Measurements from ENCODE around the gene GNAI1.
A peak's percentile ranks its signal among the peaks of the same experiment; 100 is the strongest.

The GNAI1 gene

DNA sequence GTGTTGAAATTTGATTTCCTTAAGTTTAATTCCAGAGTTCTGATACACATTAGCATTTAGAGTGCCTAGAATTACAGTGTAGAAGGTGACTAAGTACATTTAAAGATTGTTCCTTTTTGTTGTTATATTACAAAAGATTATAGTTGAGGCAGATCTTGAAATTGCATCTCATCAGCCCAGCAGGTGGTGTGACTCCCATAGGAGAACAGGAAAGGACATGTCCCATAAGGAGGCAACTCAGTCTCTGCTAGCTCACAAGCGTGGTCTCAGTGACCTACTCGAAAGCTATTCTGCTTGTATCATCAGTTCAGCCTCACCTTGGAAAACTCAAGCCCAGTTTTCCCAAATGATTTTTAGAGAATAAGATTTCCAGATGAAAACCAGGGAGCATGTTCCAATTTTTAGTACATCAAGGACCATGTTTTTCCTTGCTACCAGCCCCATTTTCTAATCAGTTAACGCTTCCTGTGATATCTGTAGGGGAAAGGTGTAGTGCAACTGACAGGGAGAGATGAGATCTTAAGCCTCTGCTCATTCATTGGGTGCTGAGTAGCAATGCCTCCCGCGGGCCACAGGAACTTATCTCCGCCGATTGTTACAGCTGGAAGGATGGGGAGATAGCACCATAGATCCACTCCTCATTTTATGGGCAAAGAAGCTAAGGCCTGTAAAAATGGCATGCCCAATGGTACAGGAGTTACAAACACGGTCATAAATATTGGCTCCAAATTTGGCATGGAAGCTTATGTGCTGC, 1.1 kb upstream of the GNAI1 start:
- no peaks in the 10 kb centered on the region for H3K36me3 Mint-ChIP-seq (ENCODE audit: low read depth)
- peak overlapping the region; percentile 64 to 93 (median 93) for H3K27ac Mint-ChIP-seq
- H3K4me1 Mint-ChIP-seq = peaks cover 28% of the 10 kb centered on the region
- TF ChIP-seq, protein P1, sequence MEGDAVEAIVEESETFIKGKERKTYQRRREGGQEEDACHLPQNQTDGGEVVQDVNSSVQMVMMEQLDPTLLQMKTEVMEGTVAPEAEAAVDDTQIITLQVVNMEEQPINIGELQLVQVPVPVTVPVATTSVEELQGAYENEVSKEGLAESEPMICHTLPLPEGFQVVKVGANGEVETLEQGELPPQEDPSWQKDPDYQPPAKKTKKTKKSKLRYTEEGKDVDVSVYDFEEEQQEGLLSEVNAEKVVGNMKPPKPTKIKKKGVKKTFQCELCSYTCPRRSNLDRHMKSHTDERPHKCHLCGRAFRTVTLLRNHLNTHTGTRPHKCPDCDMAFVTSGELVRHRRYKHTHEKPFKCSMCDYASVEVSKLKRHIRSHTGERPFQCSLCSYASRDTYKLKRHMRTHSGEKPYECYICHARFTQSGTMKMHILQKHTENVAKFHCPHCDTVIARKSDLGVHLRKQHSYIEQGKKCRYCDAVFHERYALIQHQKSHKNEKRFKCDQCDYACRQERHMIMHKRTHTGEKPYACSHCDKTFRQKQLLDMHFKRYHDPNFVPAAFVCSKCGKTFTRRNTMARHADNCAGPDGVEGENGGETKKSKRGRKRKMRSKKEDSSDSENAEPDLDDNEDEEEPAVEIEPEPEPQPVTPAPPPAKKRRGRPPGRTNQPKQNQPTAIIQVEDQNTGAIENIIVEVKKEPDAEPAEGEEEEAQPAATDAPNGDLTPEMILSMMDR (IDR thresholded peaks at IDR 0.05; ENCODE audit: unreplicated experiment in 3 of 3) = no peak
- H3K4me3 Mint-ChIP-seq = peak overlapping the region; percentile 88 to 92 (median 90)
- no peaks in the 10 kb centered on the region for H3K9me3 Mint-ChIP-seq
- H3K27me3 Mint-ChIP-seq (ENCODE audit: low read depth) = no peaks in the 10 kb centered on the region

DNA sequence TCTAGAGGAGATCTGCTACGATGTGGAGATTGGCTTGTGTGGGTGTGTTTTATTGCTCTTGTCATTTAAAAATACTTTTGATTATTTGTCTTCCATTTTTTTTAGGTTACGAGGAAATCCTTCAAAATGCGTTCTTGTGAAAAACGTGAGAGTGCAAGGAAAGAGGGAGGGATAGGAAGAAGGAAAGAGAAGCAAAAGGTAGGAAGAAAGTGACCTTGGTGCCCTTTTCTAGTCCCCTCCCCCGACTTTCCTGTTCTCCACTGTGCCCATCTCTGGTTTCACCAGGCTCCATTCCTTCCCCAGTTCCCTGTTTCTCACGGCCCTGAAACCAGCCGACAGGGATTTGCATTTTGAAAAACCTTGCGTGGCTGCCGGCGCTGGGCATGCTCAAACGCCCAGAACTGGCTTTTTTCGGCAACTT, 506 bp upstream of the GNAI1 start:
- Mint-ChIP-seq H3K4me1 (peaks cover 34% of the 10 kb centered on the region), H3K27me3 (ENCODE audit: low read depth) (no peaks in the 10 kb centered on the region), H3K9me3 (no peaks in the 10 kb centered on the region), H3K27ac (peak overlapping the region; percentile 64 to 93 (median 93)), H3K36me3 (ENCODE audit: low read depth) (no peaks in the 10 kb centered on the region), H3K4me3 (peak overlapping the region; percentile 88 to 92 (median 90))
- TF ChIP-seq, protein P1 (IDR thresholded peaks at IDR 0.05; ENCODE audit: unreplicated experiment in 3 of 3) = no peak

DNA sequence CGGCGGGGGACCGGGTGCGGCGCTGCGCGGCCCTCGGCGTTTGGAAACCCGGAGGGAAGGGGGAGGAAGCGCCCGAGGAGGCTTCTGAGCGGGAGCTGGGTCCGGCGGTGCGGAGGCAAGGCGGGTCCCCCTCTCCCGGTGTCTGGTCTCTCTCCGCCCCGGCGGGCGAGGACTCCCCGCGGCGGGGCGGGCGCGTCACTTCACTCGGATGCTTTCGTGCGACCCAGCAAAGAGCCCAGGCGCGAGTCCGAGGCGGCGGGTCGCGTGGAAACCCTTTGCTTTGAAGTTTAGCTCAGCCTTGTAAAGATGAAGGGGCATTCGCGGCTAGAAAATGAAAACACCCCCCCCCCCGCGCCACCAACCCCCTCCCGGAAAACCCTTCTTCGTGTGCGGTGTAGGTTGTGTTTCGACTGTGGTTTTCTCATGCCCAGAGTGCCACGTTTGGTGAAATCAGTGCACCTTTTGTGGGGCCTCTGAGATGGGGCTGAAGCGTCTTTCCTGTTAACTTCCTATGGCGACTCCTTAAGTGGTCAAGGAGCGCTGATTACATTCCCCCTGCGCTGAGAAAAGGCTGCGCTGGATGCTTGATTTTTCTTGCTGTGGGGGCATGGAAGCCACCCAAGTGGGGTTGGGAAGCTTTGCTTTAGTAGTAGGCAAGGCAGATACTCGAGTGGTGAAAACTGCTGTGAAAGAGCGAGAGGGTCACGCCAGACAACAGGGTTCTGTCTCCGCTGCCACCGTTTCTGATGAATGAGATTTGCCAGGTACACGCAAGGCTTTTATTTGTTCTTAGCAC, 876 bp downstream of the GNAI1 start:
- Mint-ChIP-seq H3K36me3 (ENCODE audit: low read depth) (no peaks in the 10 kb centered on the region), H3K4me3 (peak overlapping the region; percentile 95 to 98 (median 98)), H3K9me3 (no peaks in the 10 kb centered on the region)

DNA sequence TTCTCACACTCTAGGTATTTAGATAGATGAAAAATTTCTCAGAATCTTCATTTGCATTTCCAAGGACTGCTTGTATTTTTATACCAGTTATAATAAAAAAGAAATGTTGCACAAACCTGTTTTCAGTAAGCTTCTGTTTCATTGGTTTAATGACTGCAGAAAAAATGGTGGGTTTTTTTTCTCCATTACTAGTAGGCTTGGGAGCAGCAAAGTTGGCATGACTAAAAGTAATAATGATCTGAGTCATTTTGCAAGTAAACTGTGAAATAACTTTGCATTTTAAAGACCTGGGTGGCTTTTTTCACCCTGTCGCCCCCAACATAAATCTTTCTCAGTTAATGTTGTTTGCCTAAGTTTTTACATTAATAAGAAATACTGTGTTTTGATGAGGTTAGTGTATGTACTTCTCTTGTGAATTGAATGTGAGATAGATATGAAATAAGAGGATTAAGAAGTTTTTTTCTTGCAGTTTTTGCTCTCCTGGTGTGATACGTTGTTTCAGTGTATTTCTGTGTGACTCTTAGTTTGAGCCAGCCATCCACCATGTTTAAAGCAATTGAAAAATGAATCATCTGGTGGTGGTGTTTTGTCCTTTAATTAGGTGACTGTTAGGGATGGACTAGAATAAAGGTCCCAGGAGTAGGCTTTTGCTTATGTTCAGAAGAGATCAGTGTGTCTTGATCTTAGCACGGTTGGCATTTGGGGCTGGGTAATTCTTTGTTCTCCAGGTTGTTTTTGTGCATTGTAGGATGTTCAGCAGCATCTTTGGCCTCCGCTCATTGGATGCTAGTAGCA, 1.8 kb downstream of the GNAI1 start:
- Mint-ChIP-seq H3K36me3 (ENCODE audit: low read depth) (peaks cover 4% of the 10 kb centered on the region), H3K9me3 (no peaks in the 10 kb centered on the region), H3K27ac (peak overlapping the region; percentile 80 to 95 (median 81)), H3K4me3 (peak overlapping the region; percentile 95 to 98 (median 98)), H3K4me1 (peaks cover 37% of the 10 kb centered on the region), H3K27me3 (ENCODE audit: low read depth) (no peaks in the 10 kb centered on the region)
- TF ChIP-seq, protein P1 (IDR thresholded peaks at IDR 0.05; ENCODE audit: unreplicated experiment in 3 of 3) = no peak

More for the DNA sequence above, 876 bp downstream of the GNAI1 start:
- Mint-ChIP-seq H3K4me1 (peaks cover 37% of the 10 kb centered on the region), H3K27ac (peak overlapping the region; percentile 80 to 95 (median 81)), H3K27me3 (ENCODE audit: low read depth) (no peaks in the 10 kb centered on the region)
- TF ChIP-seq, protein P1 (IDR thresholded peaks at IDR 0.05; ENCODE audit: unreplicated experiment in 3 of 3) = no peak

DNA sequence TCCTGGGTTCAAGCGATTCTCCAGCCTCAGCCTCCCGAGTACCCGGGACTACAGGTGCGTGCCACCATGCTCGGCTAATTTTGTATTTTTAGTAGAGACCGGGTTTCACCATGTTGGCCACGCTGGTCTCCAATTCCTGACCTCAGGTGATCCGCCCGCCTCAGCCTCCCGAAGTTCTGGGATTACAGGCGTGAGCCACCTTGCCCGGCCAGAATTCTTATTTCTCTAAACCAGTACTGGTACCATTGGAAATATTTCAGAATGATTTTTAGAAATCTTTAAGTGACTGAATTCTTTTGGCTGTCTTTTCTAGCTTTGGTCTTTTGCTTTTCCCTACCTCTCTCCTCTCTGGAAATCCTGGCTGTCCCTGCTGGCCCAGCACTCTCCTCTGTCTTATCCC, 2.8 kb downstream of the GNAI1 start:
- Mint-ChIP-seq H3K4me1 (peaks cover 41% of the 10 kb centered on the region), H3K9me3 (no peaks in the 10 kb centered on the region), H3K36me3 (ENCODE audit: low read depth) (peaks cover 4% of the 10 kb centered on the region), H3K4me3 (peak overlapping the region; percentile 76 to 87 (median 77)), H3K27ac (peak overlapping the region; percentile 37 to 59 (median 51)), H3K27me3 (ENCODE audit: low read depth) (no peaks in the 10 kb centered on the region)
- TF ChIP-seq, protein P1 (IDR thresholded peaks at IDR 0.05; ENCODE audit: unreplicated experiment in 3 of 3) = no peak

Data from nephron (organoid).